ENCODE measurements around the gene CFAP161.

DNA sequence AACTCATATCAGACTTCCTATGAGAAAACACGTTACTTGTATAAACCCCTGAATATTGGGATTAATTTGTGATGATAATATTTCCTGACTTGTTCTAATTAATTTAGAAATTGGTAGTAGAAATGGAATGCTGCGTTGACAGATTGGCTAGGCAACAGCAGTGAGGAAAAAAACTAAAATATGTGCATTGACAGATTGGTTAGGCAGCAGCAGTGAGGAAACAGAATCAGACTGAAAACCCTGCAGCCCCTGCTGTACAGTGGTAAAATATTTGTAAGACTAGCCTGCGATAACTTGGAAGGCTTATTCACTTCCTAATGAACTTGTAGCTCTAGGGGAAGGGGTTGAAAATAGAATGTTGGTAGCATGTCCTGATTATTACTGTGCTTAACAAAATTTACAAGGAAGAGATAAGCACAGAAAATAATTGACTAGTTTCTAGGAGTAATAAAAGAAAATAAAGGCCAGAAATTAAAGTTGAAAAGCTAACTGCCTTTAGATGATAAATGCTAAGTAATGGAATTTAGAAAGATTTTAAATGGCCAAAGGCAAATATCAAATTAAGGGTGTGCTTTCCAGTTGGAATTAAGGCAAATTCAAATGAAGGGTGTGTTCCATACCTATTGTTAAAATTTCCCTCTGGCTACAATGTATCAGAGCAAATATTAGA, 32.7 kb downstream of the CFAP161 start:
- TF ChIP-seq, protein P1, sequence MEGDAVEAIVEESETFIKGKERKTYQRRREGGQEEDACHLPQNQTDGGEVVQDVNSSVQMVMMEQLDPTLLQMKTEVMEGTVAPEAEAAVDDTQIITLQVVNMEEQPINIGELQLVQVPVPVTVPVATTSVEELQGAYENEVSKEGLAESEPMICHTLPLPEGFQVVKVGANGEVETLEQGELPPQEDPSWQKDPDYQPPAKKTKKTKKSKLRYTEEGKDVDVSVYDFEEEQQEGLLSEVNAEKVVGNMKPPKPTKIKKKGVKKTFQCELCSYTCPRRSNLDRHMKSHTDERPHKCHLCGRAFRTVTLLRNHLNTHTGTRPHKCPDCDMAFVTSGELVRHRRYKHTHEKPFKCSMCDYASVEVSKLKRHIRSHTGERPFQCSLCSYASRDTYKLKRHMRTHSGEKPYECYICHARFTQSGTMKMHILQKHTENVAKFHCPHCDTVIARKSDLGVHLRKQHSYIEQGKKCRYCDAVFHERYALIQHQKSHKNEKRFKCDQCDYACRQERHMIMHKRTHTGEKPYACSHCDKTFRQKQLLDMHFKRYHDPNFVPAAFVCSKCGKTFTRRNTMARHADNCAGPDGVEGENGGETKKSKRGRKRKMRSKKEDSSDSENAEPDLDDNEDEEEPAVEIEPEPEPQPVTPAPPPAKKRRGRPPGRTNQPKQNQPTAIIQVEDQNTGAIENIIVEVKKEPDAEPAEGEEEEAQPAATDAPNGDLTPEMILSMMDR (conservative IDR thresholded peaks at IDR 0.05; ENCODE audit: low read depth in 2 of 2): no peak
- TF ChIP-seq, protein P2, sequence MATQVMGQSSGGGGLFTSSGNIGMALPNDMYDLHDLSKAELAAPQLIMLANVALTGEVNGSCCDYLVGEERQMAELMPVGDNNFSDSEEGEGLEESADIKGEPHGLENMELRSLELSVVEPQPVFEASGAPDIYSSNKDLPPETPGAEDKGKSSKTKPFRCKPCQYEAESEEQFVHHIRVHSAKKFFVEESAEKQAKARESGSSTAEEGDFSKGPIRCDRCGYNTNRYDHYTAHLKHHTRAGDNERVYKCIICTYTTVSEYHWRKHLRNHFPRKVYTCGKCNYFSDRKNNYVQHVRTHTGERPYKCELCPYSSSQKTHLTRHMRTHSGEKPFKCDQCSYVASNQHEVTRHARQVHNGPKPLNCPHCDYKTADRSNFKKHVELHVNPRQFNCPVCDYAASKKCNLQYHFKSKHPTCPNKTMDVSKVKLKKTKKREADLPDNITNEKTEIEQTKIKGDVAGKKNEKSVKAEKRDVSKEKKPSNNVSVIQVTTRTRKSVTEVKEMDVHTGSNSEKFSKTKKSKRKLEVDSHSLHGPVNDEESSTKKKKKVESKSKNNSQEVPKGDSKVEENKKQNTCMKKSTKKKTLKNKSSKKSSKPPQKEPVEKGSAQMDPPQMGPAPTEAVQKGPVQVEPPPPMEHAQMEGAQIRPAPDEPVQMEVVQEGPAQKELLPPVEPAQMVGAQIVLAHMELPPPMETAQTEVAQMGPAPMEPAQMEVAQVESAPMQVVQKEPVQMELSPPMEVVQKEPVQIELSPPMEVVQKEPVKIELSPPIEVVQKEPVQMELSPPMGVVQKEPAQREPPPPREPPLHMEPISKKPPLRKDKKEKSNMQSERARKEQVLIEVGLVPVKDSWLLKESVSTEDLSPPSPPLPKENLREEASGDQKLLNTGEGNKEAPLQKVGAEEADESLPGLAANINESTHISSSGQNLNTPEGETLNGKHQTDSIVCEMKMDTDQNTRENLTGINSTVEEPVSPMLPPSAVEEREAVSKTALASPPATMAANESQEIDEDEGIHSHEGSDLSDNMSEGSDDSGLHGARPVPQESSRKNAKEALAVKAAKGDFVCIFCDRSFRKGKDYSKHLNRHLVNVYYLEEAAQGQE (IDR thresholded peaks at IDR 0.05; ENCODE audit: unreplicated experiment): no peak

Measured in GM23338 (cell line).